ENCODE data around the gene FAM186B.
A peak's percentile ranks its signal among the peaks of the same experiment; 100 is the strongest.

Gene FAM186B

DNA sequence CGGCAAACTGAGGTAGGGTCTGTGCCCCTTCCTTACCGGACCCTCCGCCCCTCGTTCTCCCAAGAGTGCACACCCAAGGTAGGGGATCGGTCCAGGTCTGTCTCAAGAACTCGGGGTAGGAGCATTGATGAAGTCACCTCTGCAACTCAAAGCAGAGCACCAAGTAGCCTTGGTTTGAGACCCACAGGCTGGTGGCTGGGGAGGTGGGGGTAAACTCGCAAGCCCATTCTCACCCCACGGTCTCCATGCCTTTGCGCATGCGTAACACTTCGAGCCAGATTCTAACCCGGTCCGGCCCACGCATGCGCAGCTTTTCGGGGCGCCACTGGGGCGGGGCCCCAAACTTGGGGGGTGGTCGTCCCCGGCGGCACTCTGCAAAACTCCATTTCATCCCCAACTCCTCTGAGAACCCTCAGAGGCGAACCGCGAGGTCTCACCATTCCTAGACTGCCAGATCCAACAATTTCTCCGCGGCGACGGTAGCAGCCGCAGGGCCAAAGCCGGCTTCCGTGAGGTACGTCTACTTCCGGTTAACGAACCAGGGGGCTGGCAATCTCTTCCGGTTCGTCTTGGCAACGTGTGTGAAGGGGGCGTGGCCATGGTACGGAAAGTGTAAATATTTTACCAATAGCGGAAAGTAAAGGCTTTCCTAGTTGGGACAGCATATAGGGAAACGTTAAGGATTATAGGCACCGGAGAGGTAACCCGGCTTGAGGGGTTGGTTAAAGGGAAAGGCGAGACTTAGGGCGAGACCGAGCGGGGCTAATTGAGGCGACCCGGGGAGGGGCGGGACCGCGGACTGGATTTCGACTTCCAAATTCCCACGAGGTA, 37.6 kb downstream of the FAM186B start, which contains the start of gene MCRS1:
MCRS1 (minus strand) TSS at position 532 of the 831 bp plus-strand sequence. CDS start 1,411 bp downstream, outside the sequence.
- peak; percentile 91 for DNase-seq

DNA sequence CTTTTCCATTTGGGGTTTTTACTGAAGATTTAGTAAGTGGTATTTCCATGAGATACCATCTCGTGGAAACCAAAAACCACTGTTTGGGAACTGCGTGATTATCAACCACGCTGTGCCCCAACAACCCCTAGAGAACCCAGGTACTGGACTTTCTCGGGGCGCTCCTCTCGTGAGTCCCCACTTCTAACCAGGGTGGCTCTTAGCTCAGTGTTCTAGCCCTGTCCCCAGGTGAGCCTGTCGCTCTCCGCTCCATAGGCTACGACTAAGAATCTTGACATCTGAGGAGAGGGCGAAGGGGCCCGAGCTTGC, 38.2 kb downstream of the FAM186B start:
- DNase-seq = no peak

DNA sequence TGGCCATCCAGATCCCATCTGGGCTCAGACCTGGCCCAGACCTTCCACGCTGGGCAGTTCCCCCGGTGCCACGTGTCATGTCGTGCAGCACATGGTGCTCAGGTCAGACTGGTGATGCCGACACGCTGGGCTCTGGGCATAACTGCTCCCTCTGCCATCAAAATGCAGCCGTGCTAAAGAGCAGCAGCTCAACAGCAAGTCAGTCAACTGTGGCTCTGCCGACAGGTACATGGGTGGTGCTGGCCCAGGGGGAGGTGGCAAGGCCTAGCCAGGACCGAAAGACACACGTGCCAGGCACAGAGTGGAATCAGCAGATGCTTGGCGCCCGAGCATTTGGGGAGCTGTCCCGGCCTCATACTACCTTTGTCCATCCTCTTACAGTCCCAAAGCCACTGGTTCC, 39.1 kb downstream of the FAM186B start:
- no peak for DNase-seq

DNA sequence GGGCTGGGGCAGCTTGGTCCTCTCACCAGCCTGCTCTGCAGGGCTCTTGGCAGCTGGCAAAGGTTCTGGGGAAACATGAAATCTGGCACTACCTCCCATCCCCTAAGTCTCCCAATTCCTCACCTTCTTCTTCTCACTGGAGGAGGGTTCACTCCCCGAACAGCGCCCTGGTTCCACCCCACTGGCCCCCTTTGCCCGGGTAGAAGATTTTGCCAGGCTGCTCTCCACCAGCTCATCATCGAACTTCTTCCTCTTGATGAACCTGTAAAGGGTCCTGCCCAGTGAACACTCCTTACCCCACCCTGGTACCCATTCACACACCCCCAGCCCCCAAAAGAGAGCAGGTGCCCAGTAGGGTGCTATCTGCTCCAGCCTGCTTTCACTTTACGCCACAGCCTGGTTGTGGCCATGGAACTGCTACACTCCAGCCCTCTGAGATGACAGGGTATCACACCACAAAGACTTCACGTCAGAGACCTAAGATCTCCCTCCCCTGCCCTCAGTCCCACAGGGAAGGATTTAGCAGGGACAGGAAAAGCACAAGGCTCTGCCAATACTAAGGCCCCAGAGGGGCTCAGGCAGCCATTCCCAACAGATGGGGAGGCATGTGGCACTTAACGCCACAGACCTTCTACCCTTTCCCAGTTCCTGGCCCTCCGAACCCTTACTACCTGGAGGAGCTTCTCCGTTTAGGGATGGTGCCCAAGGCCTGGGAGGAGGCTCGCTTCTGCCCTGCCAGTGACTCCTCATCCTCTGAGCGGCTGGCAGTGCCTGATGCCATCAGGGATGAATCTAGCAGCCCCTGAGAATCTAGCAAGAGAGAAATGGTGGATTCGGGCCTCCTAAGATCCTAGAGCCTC, 39.8 kb downstream of the FAM186B start:
- DNase-seq = no peak

DNA sequence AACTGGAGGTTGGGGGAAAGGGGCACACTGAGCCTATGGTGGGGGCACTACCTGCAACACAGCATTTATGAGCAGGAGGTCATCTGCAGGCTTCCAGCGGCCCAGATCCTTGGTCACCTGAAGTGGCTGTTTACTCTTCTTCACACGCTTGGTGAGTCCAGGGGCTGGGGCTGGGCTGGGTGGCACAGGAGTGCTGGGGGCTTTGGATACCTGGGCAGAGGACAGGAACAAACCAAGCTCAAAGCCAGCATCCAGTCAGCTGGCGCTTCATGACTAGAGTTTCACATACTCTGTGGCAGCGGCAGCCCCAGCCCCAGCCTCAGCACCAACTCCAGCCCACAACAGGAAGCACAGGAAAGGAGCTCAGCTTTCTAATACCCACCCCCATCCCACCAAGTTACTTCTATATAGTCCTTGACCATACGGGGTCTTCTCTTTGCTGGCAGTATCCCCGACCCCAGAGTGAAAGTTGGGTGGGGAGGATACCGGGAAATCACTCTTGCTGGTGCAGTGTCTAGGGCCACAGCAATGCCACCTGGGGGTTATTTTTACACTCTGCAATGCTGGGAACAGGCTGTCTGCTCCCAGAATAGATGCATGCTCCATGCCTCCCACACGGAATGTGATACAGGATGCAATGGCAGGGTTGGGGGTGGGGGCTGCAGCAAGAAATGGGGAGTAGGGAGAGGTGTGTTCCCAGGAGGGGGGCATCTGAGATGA, 40.6 kb downstream of the FAM186B start:
- DNase-seq = no peak

DNA sequence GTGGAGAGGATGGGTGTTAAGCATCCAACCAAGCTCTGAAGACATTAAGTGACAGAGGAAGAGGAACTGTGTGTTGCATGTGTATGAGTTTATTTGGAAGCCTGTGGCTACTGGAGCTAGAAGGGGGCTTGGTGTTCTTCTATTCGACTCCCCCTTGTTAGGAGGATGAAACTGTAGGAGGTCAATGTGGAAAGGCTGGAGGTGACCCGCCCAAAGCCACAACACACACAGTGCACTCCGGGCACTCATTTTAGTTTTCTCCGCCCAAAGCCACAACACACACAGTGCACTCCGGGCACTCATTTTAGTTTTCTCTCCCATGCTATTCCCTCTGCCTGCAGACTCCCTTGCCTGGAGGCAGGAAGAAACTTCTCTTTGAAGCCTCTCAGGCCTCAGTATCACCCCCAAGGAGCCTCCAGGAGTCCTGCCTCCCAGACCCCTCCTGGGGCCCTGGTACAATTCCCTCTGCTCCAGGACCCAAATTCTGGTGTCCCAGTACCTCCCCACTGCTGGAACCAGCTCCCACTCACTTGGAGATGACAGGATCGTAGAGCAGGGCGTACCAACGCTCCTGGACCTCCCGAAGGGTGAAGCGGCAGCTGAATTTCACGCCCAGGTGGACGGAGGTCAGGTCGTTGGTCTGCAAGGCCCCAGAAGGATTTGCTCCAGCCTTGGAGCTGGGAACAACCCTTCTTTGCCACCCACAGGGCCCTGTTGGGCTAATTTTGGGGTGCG, 41.3 kb downstream of the FAM186B start:
- DNase-seq = no peak

DNA sequence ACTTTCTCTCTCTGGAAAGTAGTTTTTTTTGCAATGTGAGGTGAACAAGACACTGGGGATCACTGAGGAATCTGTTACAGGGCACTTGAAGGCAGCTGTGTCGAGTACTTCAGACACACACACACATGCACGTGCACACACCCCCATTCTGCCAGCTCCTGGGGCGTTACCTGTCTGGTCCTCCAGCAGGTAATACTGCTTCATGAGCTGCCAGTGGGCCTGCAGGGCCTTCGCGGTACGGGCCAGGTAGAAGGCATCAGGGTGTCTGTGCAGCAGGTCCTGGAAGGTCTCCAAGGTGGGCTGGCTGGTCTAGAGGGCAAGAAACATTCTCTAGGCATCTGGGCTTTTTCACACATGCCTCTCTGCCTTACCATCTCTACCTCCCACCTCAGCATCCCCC, 42.6 kb downstream of the FAM186B start:
- DNase-seq = no peak

DNA sequence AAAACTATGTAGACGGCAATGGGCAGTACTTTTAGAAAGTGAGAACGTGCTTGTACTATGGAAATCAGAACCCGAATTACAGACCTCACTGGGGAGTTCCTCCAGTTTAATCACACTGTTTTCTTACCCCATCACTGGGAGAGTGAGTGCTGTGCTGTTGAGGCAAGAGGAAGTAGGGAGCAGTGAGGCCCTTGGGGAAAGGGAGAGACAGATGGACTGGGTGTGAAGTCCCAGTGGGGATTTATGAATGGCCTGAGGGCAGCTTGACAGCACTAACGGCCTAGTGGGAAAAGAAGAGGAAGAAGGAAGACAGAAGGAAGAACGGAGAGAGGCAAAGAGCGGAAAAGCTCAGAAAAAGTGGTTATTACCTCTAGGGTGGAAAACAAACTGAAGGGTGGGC, 43.2 kb downstream of the FAM186B start:
- DNase-seq = no peak

DNA sequence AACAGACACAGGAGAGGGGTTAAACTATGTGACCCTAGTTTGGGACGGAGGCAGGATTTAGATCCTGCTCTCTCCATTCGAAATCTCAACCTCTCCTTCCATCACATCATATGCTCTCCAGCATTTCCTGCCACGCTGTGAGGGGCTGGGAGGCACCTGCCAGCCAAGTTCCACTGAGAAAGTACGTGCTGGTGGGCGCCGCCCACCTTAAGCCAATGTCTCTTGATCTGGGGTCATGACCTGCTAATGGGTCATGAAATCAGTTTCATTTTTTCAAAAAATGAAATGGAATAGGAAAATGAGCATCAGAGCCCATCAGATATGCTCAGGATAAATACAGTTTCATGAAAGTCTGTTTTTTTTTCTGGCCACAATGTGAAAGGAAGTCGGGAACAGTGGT, 44.7 kb downstream of the FAM186B start:
- DNase-seq = no peak

DNA sequence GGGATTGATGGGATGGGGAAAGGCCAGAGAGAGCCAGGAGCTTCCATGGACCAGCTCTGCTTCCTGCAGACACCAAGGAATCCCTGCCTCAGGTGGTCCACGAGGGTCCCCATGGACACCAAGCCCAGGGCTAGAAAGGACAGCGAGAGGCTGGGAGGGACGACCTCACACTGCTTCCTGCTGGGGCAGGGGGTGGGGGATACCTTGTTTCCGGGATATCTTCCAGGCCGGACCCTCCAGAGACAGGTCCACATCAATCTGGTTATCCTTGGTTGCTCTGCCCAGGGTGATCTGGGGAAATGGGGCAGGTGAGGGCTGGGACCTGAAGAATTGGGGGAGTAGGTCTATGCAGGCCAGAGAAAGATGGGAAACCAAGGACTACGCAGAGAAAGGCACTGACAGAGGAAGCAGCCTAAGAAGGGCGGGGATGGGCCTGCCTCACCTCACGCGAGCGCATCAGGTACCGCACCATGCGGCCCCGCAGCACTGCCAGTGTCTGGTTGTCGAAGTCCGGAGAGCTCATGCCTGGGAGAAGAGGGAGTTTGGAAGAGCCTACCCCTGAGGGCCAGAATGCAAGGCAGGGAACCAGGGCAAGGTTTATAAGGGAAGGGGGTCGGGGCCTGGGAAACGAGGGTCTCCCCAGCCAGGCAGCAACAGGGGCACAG, 46.3 kb downstream of the FAM186B start:
- no peak for DNase-seq

DNA sequence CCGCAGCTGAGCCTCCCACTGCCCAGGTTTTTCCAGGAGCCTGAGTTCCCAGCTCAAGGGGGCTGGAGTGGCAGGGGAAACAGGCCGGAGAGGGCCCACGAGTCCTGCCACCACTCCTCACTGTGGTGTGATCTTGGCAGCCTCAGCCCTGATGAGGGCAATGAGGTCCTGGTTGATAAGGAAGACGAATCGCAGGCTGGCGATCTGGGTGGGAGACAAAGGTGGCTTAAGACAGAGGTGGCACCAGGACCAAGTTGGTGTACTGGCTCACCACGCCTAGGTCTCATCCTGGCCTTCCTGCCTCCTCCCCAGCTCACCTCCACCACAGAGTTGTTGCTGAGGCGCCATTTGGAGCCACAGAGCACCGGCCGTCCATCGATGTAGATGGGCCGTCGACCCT, 46.9 kb downstream of the FAM186B start:
- no peak for DNase-seq

DNA sequence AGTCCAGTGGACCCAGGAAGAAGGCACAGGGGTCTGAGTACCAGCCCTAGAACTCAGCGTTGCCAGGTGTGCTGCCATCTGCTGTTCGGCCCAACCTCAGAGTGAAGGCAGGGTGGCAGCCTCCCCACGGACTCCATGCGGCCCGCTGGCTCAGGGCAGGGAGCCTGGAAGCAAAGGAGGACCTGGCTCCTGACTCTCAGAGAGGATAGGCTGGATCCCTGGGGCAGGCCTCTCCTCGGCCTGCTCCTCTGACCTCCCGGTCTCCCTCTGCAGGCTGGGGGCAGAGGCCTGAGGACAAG, 47.6 kb downstream of the FAM186B start:
- no peak for DNase-seq

DNA sequence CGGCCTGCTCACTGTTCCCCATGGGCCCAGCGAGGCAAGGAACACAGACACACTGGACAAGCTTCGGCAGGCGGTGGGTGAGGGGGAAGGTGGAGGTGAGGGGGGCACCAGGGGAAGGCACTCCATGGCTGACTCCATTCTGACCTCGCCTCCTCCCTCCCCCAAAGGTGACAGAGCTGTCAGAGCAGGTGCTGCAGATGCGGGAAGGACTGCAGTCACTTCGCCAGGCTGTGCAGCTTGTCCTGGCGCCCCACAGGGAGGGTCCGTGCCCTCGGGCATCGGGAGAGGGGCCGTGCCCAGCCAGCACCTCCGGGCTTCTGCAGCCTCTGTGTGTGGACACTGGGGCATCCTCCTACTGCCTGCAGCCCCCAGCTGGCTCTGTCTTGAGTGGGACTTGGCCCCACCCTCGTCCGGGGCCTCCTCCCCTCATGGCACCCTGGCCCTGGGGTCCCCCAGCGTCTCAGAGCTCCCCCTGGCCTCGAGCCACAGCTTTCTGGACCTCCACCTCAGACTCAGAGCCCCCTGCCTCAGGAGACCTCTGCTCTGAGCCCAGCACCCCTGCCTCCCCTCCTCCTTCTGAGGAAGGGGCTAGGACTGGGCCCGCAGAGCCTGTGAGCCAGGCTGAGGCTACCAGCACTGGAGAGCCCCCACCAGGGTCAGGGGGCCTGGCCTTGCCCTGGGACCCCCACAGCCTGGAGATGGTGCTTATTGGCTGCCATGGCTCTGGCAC, 48.1 kb downstream of the FAM186B start:
- no peak for DNase-seq

DNA sequence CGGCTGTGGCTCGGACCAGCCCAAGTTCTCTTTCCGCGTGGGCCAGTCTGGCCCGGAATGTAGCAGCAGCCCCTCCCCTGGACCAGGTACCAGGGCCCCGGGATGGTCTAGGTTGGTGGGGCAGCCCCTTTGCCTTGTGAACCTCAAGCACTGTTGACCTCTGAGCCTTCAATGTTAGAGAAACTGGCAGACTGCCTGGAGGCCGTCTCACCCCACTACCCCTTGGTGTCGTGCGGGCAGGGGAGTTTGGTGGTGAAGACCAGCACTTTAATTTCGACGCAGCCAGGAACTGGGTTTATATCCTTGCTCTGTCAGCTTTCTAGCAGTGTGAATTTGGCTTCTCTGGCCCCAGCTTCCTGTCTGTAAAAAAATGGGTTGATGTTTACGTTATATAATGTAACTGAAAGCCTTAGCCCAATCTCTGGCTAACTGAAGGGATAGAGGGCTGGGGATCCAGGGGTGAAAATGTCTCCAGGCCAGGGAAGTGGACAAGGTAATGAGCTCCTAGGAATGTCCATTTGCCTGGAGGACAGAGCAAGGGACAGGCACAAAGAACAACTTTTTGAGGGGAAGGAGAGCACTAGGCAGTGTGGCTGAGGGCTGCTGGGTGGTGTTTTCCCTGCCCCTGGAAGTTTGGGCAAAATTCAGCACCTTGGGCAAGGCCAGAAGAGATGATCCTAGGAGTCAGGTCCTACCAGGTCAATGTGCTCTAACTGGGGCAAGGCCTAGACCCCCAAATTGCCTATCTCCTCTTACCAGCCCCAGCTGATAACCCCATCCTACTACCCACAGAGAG, 48.9 kb downstream of the FAM186B start:
- DNase-seq = no peak

DNA sequence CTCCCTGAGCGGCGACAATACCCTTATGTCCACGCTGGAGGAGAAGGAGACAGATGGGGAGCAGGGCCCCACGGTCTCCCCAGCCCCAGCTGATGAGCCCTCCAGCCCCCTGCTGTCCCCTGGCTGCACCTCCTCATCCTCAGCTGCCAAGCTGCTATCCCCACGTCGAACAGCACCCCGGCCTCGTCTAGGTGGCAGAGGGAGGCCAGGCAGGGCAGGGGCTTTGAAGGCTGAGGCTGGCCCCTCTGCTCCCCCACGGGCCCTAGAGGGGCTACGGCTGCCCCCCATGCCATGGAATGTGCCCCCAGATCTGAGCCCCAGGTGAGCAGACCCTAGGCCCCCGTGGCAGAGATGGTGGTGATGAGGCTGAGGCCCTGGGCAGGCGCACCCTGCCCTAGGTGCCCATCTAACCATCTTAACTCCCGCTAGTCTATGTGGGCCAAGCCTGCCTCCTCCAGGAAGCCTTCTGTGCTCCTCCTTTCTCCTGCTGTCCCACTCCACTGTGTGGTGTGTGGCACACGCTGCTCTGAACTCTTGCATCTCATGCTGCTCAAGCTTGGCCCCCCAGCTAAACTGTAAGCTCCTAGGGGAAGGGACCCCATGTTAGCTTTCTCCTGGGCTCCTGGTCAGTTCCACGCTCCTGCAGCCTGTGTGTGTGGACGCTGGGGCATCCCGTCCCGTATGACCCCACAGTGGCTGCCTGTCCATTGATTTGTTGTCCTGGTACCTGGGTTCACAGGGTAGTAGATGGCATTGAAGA, 49.6 kb downstream of the FAM186B start:
- DNase-seq = no peak

DNA sequence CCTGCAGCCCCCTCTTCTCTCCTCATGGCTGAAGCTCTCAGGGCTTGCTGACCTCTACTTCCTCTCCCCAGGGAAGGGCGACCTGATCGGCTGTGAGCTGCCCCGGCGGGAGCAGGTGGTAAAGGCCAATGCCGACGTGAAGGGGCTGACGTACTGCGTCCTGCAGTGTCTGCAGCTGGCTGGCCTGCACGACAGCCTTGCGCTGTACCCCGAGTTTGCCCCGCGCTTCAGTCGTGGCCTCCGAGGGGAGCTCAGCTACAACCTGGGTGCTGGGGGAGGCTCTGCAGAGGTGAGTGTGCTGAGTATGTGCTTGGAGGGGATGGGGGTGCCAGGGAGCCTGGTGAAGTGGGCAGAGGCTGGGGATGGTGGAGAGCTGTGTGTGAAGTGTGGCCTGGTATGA, 51.2 kb downstream of the FAM186B start:
- DNase-seq = no peak

DNA sequence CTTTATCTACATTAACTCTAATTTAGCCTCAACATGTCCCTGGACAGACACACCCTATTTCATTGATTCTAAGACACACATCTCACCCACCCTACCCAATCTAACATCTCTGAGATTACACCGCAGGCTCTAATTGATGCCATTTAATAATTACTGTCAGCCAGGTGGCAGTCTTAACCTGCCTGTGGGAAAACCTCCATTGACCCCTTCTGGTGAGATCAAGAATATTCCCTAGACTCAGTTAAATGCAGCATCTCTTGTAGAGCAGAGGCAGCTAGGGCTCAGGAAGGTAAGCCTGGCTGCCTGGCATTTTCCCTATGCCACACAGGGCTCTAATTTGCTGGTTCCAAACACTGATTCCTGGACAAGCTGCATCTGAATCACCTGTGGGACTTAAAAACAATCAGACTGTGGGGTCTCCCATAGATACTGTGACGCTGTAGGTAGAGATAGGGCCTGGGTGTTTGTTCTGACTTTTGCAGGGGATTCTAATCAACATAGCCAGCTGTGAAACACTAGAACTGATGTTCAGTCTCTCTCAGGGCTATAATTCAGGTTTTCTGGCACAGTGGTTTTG, 51.8 kb downstream of the FAM186B start:
- no peak for DNase-seq

DNA sequence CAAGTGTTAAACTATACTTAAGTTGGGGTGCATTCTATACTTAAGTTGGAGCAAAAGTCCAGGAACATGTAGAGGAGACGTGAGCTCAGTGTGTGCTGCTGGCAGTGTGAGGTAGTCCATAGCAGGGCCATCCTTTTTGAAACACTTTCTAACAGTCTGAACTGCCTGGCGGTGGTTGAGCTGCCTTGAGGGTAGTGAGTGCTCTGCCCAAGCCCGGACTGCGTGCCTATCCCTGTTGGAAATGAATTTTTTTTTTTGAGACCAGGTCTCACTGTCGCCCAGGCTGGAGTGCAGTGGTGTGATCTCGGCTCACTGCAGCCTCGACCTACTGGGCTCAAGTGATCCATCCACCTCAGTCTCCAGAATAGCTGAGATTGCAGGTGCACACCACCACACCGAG, 52.5 kb downstream of the FAM186B start:
- no peak for DNase-seq

DNA sequence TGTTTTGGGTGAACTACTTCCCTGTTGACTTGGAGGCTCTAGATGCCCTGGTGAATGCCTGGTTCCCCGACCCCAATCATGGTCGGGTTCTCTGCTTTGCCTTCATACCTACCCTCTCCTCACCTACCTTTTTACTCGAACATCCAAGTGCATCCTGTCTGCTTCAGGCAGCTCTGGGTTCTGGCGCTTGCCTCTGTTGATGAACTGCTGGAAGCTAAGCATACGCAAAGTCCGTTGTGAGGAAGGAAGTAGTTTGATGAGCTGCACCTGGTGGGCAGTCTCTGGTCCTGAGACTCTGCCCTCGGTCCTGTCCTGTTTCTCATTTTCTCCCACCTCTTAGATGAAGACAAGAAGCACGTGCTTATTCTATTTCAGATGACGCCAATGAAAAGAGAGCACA, 53.0 kb downstream of the FAM186B start:
- DNase-seq = no peak

DNA sequence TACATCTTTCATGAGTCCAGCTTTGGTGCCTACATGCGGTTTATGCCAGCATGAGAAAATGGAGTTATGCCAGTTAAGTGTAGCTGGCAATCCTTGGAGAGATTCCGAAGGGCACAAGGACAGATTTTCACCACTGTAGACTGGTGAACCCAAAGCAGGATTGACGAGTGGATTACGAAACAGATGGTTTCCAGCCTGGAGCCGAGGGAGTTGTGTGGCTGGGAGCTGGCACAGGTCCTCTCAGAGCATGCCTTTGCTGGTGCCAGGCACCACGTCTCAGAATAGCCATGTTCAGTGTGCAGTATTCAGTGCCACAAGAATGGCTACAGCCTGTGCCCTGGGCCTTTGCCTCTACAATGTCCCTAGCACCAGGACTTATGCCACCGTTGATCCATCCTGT, 53.4 kb downstream of the FAM186B start:
- no peak for DNase-seq
